Natural killer cell (primary cell): Measurements from ENCODE around the gene FKBP9. TPM values are rescaled to one million over a fixed set of nuclear protein-coding genes. Genes with fewer than 3 reads are reported as not detected.

Experiments used
- ATAC-seq, 3 donors: fragments of 150-1000 bp in 2 of 3; fragments of 200-7000 bp in 1 of 3; cut with Tn5 transposase; 1 replicate in 1 of 3; 2 replicates in 2 of 3; pipeline ENCODE4 v1.10.0; 2021; ENCODE audit warnings: mild to moderate bottlenecking in 2 of 3, moderate library complexity in 2 of 3
- DNase-seq, 2 donors: peaks; one replicate each; pipeline versions ENCODE4 v3.0.0 to v3.0.0-alpha.2; 2013 to 2021; ENCODE audit warnings: mixed read lengths in 1 of 2
- H3K27ac ChIP-seq: one replicate; pipeline ENCODE4 v1.5.1; 2013; ENCODE audit warnings: mild to moderate bottlenecking, low read length
- H3K27me3 ChIP-seq: one replicate; pipeline ENCODE4 v1.6.1; 2013; ENCODE audit warnings: low read length; ENCODE audit not compliant: control insufficient read depth, insufficient read depth
- H3K36me3 ChIP-seq: one replicate; pipeline ENCODE4 v1.6.1; 2013; ENCODE audit warnings: low read length; ENCODE audit not compliant: control insufficient read depth, insufficient read depth
- H3K4me1 ChIP-seq: one replicate; pipeline ENCODE4 v1.6.1; 2013; ENCODE audit warnings: low read length; ENCODE audit not compliant: control insufficient read depth, insufficient read depth
- H3K4me3 ChIP-seq: one replicate; pipeline ENCODE4 v1.5.1; 2013; ENCODE audit warnings: low read length
- H3K9me3 ChIP-seq: one replicate; pipeline ENCODE4 v1.6.1; 2013; ENCODE audit warnings: low read length; ENCODE audit not compliant: control insufficient read depth, insufficient read depth
- H3K27ac Mint-ChIP-seq, 2 donors: one replicate each; pipeline ENCODE4 v1.8.0; 2022; ENCODE audit warnings: mild to moderate bottlenecking in 2 of 2, mixed read lengths in 2 of 2, moderate library complexity in 1 of 2
- H3K27me3 Mint-ChIP-seq, 2 donors: one replicate each; pipeline ENCODE4 v1.8.0; 2022; ENCODE audit warnings: low read depth in 2 of 2, mixed read lengths in 2 of 2
- H3K36me3 Mint-ChIP-seq: one replicate; pipeline ENCODE4 v1.8.0; 2022; ENCODE audit warnings: mixed read lengths
- H3K4me1 Mint-ChIP-seq, 2 donors: one replicate each; pipeline ENCODE4 v1.8.0; 2022; ENCODE audit warnings: mixed read lengths in 2 of 2
- H3K4me3 Mint-ChIP-seq: one replicate; pipeline ENCODE4 v1.8.0; 2022; ENCODE audit warnings: mild to moderate bottlenecking, moderate library complexity, mixed read lengths
- H3K9me3 Mint-ChIP-seq, 2 donors: one replicate each; pipeline ENCODE4 v1.8.0; 2022; ENCODE audit warnings: mixed read lengths in 2 of 2
- WGBS: methylation state at CpG from one replicate; pipeline ENCODE4 v1.1.7; 2013; ENCODE audit warnings: missing lambda C conversion rate; ENCODE audit not compliant: insufficient coverage; 5-methylcytosine and 5-hydroxymethylcytosine counted together
- intact Hi-C: fragments of 100-400 bp; cut with micrococcal nuclease; formaldehyde crosslinking; loops from one replicate; pipeline ENCODE4 v1.14.2; 2022
- total RNA-seq, 4 donors: library from RNA; stranded (reverse); fragments of 120-200 nt in 1 of 4; gene quantifications; one replicate each; pipeline versions ENCODE4 v1.2.3 to v1.2.4, GENCODE V29; 2013 to 2022
- TF ChIP-seq, protein P1 (sequence below): fragments of 200-600 bp; IDR thresholded peaks from one replicate; pipeline ENCODE4 v1.8.0; 2022; ENCODE audit warnings: antibody characterized with exemption

FKBP9 gene
- total RNA-seq, 3 donors from 2014 or later (not counting 1 experiment from before 2014, with no cell fraction given) = 2.3 TPM; not detected in 2

GRCh38 chr7:32947420-32947983 lies 9.7 kb upstream of the FKBP9 start:
- WGBS = 85% methylated on average over 2 of the region's 3 CpGs

DNA sequence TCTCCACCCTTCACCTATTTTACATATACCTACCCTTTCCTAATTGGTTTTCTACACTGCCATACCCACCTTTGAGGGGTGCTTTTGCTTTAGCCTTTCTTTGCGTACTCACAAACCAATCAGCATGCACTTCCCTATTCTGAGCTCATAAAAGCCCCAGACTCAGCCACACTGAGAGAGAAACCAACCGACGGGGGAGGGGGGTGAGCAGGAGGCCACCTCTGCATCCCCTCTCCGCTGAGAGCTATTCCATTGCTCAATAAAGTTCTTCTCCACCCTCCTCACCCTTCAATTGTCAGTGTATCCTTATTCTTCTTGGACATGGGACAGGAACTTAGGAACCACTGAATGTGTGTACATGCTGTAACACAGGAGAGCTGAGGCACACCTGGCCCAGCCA lies 9.0 kb upstream of the FKBP9 start:
- DNase-seq (no peak), ATAC-seq (no peak)
- 92% methylated on average over 4 of the region's 4 CpGs for WGBS
- peaks cover 1% of the 10 kb centered on the region for H3K4me1 ChIP-seq
- H3K9me3 ChIP-seq = peaks cover 9% of the 10 kb centered on the region
- Mint-ChIP-seq H3K9me3 (peaks cover 0 to 2% of the 10 kb centered on the region in 2 donors), H3K36me3 (no peaks in the 10 kb centered on the region), H3K4me3 (no peak overlapping the region), H3K27ac (no peak overlapping the region), H3K4me1 (no peaks in the 10 kb centered on the region), H3K27me3 (peaks cover 6 to 20% of the 10 kb centered on the region in 2 donors)
- no peak overlapping the region for H3K27ac ChIP-seq
- TF ChIP-seq, protein P1, sequence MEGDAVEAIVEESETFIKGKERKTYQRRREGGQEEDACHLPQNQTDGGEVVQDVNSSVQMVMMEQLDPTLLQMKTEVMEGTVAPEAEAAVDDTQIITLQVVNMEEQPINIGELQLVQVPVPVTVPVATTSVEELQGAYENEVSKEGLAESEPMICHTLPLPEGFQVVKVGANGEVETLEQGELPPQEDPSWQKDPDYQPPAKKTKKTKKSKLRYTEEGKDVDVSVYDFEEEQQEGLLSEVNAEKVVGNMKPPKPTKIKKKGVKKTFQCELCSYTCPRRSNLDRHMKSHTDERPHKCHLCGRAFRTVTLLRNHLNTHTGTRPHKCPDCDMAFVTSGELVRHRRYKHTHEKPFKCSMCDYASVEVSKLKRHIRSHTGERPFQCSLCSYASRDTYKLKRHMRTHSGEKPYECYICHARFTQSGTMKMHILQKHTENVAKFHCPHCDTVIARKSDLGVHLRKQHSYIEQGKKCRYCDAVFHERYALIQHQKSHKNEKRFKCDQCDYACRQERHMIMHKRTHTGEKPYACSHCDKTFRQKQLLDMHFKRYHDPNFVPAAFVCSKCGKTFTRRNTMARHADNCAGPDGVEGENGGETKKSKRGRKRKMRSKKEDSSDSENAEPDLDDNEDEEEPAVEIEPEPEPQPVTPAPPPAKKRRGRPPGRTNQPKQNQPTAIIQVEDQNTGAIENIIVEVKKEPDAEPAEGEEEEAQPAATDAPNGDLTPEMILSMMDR = no peak
- no peaks in the 10 kb centered on the region for H3K27me3 ChIP-seq
- no peak overlapping the region for H3K4me3 ChIP-seq
- no peaks in the 10 kb centered on the region for H3K36me3 ChIP-seq
- intact Hi-C loops = no loop called here

More at GRCh38 chr7:32947420-32947983, 9.7 kb upstream of the FKBP9 start:
- Mint-ChIP-seq H3K36me3 (no peaks in the 10 kb centered on the region), H3K27me3 (peaks cover 6 to 20% of the 10 kb centered on the region in 2 donors), H3K27ac (no peak overlapping the region), H3K4me3 (no peak overlapping the region), H3K9me3 (peaks cover 0 to 2% of the 10 kb centered on the region in 2 donors), H3K4me1 (no peaks in the 10 kb centered on the region)
- no peak overlapping the region for H3K27ac ChIP-seq
- H3K4me1 ChIP-seq = peaks cover 3% of the 10 kb centered on the region
- no peak overlapping the region for H3K4me3 ChIP-seq
- intact Hi-C loops = no loop called here
- no peaks in the 10 kb centered on the region for H3K36me3 ChIP-seq
- H3K27me3 ChIP-seq = no peaks in the 10 kb centered on the region
- ATAC-seq (no peak), DNase-seq (no peak)
- TF ChIP-seq, protein P1 = no peak
- peaks cover 9% of the 10 kb centered on the region for H3K9me3 ChIP-seq

GRCh38 chr7:32952876-32953275 lies 4.4 kb upstream of the FKBP9 start:
- WGBS = 100% methylated on average over 1 of the region's 1 CpG
- intact Hi-C loops = no loop called here
- Mint-ChIP-seq H3K36me3 (no peaks in the 10 kb centered on the region), H3K27ac (no peak overlapping the region), H3K4me1 (peaks cover 1 to 2% of the 10 kb centered on the region in 2 donors), H3K27me3 (peaks cover 10 to 12% of the 10 kb centered on the region in 2 donors), H3K9me3 (peaks cover 0 to 2% of the 10 kb centered on the region in 2 donors), H3K4me3 (no peak overlapping the region)
- DNase-seq (no peak), ATAC-seq (no peak)
- Histone ChIP-seq H3K27me3 (peaks cover 11% of the 10 kb centered on the region), H3K4me1 (peaks cover 8% of the 10 kb centered on the region), H3K9me3 (peaks cover 8% of the 10 kb centered on the region), H3K36me3 (no peaks in the 10 kb centered on the region), H3K4me3 (no peak overlapping the region), H3K27ac (no peak overlapping the region)
- TF ChIP-seq, protein P1 = no peak
